Anterior cingulate cortex (tissue), 58 donors: Measurements from ENCODE around the gene ASIC1.

ENCODE experiments used
- DNase-seq, 58 donors: peaks; one replicate each; lab custom pipeline; 2025; lab: John Stamatoyannopoulos, UW

ASIC1 gene

DNA sequence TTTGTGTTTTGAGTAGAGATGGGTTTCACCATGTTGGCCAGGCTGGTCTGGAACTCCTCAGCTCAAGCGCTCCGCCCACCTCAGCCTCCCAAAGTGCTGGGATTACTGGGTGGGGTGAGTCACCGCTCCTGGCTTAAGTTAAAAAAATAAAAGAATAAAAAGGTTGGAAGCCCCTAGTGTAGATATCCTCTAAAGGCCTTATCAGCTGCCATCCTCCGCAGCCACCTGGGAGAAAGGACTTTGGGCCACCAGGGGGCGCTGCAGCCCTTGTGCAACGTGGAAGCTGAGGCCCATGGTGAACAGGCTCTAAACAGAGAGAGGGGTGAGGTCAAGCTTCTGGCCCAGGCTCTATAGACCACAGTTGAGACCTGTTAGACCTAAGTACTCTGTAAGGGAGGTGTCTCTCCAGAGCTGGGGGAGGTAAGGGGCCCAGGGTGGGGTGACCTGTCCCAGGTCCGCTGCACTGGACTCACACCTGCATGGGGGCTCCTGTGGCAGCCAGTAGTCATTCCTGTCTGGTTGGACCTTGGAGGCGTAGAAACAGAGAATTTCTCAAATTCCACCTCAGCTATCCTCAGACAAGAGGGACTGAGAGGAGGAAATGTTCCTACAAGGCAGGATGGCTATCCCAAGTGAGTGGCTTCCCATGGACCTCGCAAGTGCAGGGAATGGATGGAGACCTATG is 18.1 kb upstream of the ASIC1 start:
- peak in 53 of 58 donors; percentile 13 to 91 (median 57) for DNase-seq

DNA sequence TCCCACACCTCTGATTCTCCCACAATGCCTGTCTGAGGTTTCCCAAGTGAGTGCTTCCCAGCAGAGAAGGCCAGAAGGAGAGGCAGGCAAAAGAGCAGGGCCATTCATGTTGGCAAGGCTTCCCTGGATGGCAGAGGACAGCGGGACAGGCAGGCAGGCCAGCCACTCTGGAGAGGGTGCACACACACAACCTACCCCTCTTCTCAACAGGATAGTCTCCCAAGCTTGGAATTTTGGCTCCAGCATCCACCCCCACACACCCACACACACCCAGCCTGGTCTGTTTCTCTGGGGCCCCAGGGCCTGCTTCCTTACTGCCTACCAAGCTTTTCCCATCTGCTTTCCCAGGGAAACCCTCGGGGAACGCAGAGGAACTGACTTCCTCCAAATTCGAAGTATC is 16.7 kb upstream of the ASIC1 start:
- DNase-seq = no peak

DNA sequence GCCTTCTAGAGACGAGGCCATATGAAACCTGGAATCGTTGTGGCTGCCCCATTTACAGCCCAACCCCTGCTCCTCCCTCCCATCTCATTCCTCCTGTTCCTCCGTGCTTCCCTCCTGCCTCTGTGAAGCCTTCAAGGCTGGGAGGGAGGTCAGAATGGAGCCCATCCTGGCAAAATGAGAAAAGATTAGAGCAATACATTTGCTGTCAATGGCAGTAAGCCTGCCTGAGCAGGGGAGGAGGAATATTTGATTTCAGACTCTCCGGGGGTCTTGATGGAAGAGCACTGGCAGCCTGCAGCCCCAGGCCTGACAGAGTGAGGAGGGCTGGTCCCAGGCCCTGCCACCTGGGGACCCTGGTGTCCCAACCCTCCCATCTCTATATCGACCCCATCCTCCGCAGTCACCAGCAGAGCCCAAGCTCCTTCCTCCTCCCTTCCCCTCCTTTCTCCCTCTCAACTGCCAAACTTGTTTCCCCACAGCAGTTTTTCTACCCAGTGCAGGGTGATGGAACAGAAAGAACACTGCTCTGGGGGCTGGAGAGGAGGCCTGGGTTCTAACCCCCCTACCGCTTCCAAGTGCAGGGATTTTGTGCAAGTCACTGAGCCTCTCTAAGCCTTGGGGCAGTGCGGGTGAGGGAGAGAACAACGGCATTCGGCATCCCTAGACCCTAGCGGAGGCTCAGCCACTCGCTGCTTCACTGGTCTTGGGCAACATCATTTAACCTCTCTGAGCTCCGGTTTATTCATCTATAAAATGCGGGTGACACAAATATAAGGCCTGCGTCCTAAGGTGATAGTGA is 16.1 kb upstream of the ASIC1 start:
- no peak for DNase-seq

DNA sequence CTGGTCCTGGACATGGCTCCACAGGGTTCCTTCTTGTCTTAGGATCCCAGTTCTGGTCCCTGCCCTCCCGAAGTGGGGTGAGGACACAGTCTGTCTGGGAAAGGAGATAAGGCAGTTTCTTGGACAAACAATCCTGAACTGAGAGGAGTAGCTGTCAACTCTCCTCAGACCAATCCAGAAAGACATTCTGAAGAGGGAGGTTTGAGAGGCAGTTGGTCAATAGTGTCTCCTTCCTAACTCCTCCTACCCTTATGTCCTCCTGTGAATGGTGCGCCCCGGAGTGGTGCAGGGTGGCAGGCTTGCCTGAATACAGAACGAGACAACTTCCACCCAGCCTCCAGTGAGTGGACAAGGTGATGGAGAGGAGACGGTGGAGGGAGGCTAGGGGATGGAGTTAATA is 15.4 kb upstream of the ASIC1 start:
- no peak for DNase-seq

DNA sequence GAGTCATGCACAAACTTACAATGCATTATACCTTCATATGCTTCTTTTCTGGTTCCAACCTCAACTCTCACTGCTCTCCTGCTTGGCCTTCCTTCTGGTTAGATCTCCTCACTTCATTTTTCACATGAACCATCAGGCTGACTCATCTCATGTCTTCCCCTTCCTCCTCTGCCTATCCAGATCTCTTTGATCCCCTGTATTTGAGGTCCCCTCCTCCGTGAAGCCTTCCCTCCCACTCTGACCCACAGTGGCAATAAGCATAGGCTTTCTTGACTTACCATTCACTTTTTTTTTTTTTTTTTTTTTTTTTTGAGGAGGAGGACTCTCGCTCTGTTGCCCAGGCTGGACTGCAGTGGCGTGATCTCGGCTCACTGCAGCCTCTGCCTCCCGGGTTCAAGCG is 14.7 kb upstream of the ASIC1 start:
- no peak for DNase-seq

DNA sequence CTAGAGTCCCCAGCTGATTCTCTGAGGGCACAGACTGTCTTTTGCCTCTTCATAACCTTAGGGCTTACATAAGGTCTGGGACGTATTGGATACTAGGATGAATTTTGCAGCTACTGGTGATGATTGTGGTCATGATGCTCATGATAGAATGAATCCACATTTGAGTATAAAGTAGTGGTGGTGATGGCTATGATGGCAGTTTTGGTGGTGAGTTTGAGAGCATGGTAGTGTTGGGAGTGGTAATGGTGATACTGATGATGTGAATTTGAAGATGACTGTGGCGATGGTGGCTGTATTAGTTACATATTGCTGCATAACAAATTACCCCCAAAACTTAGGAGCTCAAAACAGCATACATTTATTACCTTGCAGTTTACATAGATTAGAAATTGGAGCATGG is 14.1 kb upstream of the ASIC1 start:
- no peak for DNase-seq

DNA sequence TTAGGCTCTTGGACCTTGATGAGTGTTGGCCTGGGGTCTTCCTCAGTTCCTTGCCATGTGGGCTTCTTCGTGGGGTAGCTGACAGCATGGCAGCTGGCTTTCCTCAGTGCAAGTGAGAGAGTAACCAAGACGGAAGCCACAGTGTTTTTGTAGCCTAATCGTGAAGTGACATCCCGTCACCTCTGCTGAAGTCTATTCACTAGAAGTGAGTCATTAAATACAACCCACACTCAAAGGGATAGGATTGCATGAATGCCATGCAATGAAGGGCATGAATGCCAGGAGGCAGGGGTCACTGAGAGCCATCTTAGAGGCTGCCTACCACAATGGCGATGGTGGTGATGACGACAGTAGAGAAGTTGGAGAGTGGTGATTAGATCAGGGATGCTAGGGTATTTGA is 13.5 kb upstream of the ASIC1 start:
- no peak for DNase-seq

DNA sequence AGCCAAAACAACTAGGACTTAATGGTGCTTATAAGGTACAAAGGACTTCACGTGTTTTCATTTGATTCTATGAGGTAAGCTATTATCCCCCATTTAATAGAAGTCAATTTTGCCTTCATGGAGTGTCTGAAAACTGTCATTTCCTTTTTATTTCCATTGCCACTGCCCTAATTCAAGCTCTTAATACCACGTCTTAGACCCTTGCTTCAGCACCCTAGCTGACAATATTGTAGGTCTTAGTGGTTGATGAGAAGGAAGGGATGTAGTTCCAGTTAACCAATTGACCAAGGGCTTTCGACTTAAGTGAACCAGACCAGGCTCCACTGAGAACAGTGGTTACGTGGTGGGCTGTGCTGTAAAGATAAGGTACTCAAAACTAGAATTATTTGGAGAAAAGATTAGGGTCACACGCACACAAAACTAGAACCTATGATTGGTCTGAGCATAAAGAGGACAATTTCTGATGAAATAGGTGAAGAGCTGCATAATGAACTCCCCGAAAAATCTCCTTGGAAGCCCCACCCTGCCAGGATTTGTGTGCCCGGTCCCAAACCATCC is 9.6 kb upstream of the ASIC1 start:
- DNase-seq = no peak

DNA sequence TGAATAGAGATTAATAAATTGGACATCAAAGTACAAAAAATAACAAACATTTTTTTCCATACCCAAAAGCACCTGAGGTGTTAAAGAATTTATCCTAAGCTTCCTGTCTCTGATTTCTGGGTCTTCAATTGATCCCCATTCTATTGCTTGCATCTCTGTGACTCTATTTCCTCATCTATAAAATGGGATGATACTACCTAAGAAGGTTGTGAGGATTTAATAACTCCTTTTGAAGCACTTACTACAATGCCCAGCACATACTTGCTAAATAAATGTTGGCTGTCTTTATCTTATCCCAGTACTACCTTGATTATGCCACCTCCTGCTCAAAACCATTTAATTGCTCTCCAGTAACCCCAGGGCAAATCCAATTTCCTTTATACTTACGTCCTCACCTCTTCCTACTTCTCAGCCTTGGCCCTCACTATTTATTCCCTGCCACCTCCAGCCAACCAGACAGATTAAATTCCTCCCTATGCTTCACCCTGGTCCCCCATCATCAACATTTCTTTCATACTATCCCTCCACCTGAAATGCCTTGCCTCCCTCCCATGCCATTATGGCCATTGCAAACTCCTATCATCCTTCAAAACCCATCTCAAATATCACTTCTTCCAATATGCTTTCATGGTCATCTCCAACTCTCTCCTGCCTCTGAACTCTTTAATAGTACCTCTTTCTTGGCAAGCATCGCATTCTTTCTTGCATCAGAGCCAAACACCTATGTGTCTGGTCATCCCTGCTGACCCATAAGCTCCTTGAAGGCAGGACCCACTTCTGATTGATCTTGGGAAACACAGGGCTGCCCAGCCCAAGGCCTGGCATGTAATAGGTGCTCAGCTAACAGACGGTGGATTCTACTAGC is 7.9 kb upstream of the ASIC1 start:
- DNase-seq = no peak

DNA sequence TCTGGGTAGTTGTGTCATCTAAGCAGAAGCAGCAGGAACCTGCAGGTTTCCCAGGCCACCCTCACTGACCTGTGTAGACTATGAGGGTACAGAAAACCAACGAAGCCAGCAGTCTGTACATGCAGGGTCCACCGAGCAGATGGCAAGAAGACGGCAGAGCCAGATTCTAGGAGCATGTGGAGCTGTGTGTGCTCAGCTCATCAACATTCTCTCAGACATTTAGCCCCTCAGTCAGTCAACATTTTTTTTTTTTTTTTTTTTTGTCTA is 7.3 kb upstream of the ASIC1 start:
- DNase-seq = no peak

DNA sequence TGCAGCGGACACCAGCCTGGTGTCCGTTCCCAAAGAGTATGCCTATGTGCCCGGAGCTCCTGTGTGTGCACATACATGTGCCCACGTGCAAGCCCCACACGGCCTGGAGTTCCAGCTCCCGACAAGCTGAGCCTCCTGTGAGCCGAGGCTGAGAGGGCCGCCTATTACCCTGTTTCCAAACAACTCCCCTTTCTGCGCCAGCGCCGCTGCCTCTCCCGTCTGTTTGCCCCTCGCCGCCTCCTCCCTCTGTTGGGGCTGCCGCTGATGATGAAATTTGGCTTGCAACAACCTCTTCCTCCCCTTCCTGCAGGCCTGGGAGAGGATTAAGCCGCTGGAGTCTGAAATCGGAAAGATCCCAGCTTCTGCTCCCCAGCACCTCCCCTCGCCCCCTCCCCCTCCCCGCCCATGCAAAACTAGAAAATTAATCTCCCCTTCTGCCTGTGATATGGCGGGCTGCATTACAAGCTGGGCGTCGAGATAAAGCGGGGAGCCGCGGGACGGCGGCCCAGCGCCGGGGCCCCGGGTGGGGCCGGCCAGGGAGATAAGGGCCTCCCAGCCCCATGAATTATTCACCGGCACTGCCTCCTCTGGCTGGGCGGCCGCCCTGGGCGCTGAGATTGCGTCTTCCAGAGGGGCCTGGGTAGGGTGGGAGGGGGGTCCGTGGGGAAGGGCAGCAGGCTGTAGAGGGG is 6.8 kb upstream of the ASIC1 start:
- DNase-seq = peak in 6 of 58 donors; percentile 11 to 33 (median 14)

DNA sequence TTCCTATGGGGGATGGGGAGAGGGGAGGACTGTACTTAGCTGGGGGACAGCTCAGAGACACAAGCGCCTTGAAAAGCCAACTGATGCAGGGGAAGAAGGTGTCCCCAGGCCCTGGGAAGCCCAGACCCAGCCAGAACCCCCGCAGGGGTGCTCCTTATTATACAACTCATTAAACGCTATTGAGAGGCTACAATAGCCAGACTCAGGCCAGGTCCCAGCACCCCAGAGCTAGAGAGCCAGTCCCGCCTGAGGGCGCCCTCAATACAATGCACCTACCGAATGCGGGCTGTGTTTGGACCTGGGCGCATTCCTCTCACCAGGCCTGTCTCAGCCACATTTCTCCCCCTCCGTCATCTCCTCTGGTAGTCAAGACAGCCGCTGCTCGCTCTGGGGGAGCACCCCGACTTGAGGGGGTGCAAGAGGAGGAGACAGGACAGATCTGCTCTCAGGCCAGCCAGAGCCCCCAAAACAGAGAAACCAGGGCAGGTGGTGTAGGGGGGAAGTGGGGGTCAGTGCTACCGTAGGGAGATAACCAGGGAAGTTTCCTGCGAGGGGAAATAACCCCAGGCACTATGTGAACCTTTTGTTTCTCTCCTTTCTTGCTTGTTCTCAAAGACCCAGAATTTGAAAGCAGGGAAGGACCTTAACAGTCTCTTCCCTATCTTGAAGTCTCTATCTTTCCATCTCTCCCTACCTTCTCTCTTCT is 6.1 kb upstream of the ASIC1 start:
- no peak for DNase-seq

DNA sequence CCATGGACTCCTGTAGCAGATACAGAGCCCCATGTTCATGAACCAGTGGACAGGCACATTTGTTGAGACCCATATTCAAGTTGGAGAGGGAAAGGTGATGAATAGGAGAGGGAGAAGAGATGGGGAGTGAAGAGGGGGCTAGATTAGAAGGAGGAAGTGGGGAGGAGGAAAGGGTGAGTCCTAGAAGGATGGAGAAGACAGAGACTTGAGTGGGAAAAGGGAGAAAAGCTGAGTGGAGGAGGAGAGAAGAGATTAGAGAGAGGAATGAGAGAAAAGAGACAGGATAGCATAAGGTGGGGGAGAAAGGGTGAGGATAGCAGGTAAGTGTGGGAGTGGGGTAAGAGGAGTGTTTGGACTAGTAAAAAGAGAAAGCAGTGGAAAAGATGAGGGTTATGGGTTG is 4.9 kb upstream of the ASIC1 start:
- DNase-seq = no peak

DNA sequence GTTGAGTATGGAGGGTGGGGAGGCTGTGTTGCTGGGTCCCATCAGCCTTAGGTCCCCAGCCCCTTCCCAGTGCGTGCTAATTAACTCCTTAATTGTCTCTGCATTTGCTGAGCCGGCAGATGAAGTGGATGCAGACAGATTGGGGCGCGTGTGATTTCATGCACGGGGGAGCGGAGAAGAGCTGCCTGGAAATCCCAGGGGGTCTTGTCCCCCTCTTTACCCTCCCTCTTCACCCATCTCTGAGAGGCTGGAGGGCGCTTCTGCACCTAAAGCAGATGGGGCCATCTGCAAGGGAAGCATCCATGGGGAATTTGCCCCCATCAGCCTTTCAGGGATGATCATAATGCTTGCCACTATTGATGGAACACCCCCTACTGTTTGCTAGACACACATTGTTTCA is 4.4 kb upstream of the ASIC1 start:
- DNase-seq = no peak

DNA sequence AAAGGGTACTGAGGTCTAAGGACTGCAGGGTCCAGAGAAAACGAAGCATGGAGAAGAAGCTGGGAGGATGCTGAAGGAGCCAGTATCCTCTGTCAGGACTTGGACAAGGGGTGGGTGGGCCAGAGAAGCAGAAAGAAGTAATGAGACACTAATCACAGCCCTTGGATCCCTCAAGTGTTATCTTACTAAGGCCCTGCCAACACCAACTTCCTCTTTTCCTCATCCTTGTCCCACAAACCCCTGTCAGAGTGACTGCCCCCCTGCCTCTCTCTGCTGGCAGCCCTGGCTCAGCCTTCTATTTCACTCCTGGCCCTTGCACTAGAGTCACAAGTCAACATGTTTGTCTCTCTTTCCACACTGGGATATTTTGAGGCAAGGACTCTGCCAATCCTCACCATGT is 3.8 kb upstream of the ASIC1 start:
- no peak for DNase-seq

DNA sequence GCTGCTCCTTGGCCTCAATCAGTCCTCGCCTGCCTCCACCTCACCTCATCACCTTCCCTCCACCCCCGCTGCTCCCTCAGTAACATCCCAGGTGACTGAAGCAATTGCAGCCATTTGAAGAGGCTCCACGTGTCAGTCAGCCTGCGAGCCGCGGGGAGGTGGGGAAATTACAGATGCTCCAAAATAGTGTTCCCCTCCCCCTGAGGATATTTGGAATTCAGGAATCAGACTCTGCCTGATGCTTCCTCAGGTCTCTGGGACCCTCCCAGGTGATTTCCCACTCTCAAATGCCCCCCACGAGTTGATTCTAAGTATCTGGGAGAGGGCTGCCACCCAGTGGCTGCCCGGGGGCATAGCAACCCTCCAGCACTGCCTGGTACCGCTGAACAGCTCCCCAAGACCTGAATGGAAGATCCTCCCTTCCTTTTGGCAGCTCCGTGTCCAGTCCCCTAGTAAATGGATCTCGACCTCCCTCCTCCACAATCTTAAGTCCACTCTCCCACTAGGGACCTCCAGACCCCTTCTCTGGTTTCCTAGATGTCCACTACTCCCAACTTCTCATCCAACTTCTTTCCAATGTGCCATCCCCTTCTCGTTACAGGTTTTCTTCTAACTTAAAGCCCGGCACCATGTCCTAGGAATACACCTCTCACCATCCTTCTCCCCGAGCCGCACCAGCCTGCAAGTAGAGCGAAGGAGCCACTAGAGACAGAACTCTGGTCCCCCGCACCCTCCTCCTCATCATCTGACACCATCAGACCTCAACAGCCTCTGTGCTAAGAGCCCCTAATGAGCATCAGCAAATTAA is 1.4 kb upstream of the ASIC1 start:
- peak in 42 of 58 donors; percentile 12 to 70 (median 39) for DNase-seq

DNA sequence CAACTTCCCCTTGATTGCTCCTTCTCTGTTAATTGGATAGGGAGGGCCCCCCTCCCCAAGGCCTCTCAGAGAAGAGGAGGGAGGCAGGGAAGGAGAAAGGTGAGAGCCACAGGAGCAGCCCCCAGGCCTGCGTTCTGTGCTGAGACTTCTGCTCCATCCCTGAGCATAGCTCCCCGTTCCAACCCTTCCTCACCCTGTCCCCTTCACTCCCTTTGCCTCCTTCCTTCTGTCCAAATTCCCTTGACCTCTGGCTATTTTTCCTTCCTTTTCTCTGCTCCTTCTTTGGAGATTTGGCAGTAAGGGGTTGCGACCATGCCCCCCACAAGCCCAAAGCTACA is 788 bp upstream of the ASIC1 start:
- DNase-seq = no peak

DNA sequence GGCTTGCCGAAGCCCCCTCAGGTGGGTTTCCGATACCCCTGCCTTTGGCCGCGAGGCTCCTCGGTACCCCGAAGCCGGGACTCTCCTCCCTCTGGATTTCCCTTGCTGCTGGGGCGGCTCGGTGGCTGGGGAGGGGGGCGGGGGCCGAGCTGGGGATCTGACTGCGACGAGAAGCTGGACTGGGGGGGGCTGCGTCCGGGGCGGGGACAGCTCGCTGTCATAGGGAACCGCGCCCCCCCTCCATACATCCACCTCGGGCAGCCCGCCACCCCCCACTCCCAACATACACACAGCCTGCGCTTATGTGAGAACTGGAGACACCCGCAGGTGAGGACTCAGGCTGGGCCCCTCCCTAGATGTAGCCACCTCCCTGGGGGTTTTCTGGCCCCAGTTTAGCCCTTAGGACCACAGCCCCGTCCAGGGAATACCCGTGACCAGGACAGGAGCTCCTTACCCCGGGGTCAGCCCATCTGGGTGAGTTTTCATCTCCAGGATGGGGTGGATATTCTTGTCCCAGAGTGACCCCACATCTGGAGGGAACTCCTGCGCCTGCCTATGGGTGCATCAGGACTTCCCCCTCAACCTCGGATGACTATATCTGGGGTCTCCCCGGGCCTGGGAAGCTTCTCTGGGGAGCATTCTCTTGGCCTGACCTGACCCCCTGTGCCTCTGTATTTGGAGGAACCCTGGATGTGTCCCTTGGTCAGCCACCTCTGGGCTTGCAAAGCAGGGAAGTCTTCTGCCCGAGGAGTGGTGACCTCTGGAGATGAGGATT is 687 bp downstream of the ASIC1 start:
- DNase-seq = peak in 9 of 58 donors; percentile 11 to 54 (median 36)
